ENCODE results near the gene CCNJL. TPM values are rescaled to one million over a fixed set of nuclear protein-coding genes. Genes with fewer than 3 reads are reported as not detected.

The CCNJL gene
- polyA plus RNA-seq, 2 of the 4 experiments (the other 2 are of a cell fraction), result 7.4 to 16.2 TPM

GRCh38 chr5:160233215-160233614 lies 79.1 kb downstream of the CCNJL start:
- Histone ChIP-seq H3K4me1 (no peaks in the 10 kb centered on the region), H3K27ac (no peak overlapping the region), H3K4me2 (no peak overlapping the region), H3K9me3 (no peaks in the 10 kb centered on the region), H3K4me3 (no peak overlapping the region)
- ATAC-seq (no peak), FAIRE-seq (no peak), DNase-seq (ENCODE audit: low read depth in 1 of 2, low spot score in 1 of 2) (no peak)
- ChIA-PET CTCF (interaction anchor here (1.3 to 2.0 kb wide), 4 partner anchors 9 to 112 kb away, joined by 6 to 10 read pairs (median 7); no protein-coding TSS in a partner anchor), POLR2A (no interaction called here)
- TF ChIP-seq HES2 (IDR thresholded peaks at IDR 0.05) (no peak), ZC3H11A (IDR thresholded peaks at IDR 0.05) (no peak), POLR2A (IDR thresholded peaks at IDR 0.05; ENCODE audit: low read length) (no peak)
- 85% methylated on average over 5 of the region's 5 CpGs for WGBS (ENCODE audit: missing lambda C conversion rate)

GRCh38 chr5:160231783-160232342 lies 80.5 kb downstream of the CCNJL start:
- Histone ChIP-seq H3K4me1 (no peaks in the 10 kb centered on the region), H3K27ac (no peak overlapping the region), H3K4me2 (no peak overlapping the region), H3K9me3 (no peaks in the 10 kb centered on the region), H3K4me3 (no peak overlapping the region)
- ATAC-seq (no peak), DNase-seq (ENCODE audit: low read depth in 1 of 2, low spot score in 1 of 2) (no peak), FAIRE-seq (no peak)
- TF ChIP-seq HOXB13 (CRISPR knock-in tag; IDR thresholded peaks at IDR 0.05; ENCODE audit: low read depth), result no peak
- TF ChIP-seq TP53 (CRISPR knock-in tag; IDR thresholded peaks at IDR 0.05), result no peak
- TF ChIP-seq ATOH8 (CRISPR knock-in tag; IDR thresholded peaks at IDR 0.05; ENCODE audit: low read depth), result no peak
- TF ChIP-seq REST (IDR thresholded peaks at IDR 0.05), result no peak
- no peak for TF ChIP-seq PBX3 (IDR thresholded peaks at IDR 0.05)
- TF ChIP-seq KDM5A (IDR thresholded peaks at IDR 0.05), result no peak
- TF ChIP-seq RAD21 (conservative IDR thresholded peaks at IDR 0.05 in 1 of 2, IDR thresholded peaks at IDR 0.05 in 1 of 2), result no peak
- no peak for TF ChIP-seq FOXS1 (CRISPR knock-in tag; IDR thresholded peaks at IDR 0.05)
- TF ChIP-seq HEYL (CRISPR knock-in tag; IDR thresholded peaks at IDR 0.05), result no peak
- TF ChIP-seq KDM1A (IDR thresholded peaks at IDR 0.05; ENCODE audit: low read depth), result no peak
- no peak for TF ChIP-seq BCL3 (IDR thresholded peaks at IDR 0.05)
- TF ChIP-seq FOSB (CRISPR knock-in tag; IDR thresholded peaks at IDR 0.05), result no peak
- no peak for TF ChIP-seq CTCF (IDR thresholded peaks at IDR 0.05)
- no peak for TF ChIP-seq RARB (CRISPR knock-in tag; IDR thresholded peaks at IDR 0.05)
- TF ChIP-seq MAFK (IDR thresholded peaks at IDR 0.05; ENCODE audit: partially characterized antibody), result no peak
- no peak for TF ChIP-seq RNF2 (IDR thresholded peaks at IDR 0.05; ENCODE audit: borderline replicate concordance, low read depth)
- no peak for TF ChIP-seq JUNB (IDR thresholded peaks at IDR 0.05)
- TF ChIP-seq MAZ (IDR thresholded peaks at IDR 0.05; ENCODE audit: borderline replicate concordance, low read depth, low read length), result no peak
- TF ChIP-seq ELK1 (IDR thresholded peaks at IDR 0.05; ENCODE audit: low read depth, low read length), result no peak
- no peak for TF ChIP-seq CBX8 (IDR thresholded peaks at IDR 0.05)
- ChIA-PET POLR2A (no interaction called here), CTCF (interaction anchor here (1.0 to 2.0 kb wide), 12 partner anchors 11 to 151 kb away, joined by 3 to 10 read pairs (median 3); no protein-coding TSS in a partner anchor)
- 77% methylated on average over 10 of the region's 10 CpGs for WGBS (ENCODE audit: missing lambda C conversion rate)

Measured in A549 (cell line).